Loucy (cell line): ENCODE measurements around the gene DENND4C.

Source experiments
- H2AFZ ChIP-seq: fragments of 200-600 bp; sonication (generic); 2 replicates; pipeline ENCODE4 v1.6.0; 2016; ENCODE audit warnings: antibody characterized with exemption, mild to moderate bottlenecking, low read length, moderate library complexity
- H3F3A ChIP-seq: fragments of 200-600 bp; 2 replicates; pipeline ENCODE4 v1.6.0; 2016; ENCODE audit warnings: antibody characterized with exemption, low read depth, mild to moderate bottlenecking
- H3K27me3 ChIP-seq: fragments of 200-600 bp; sonication (generic); 2 replicates; pipeline ENCODE4 v1.6.1; 2014; ENCODE audit warnings: low read length, mild to moderate bottlenecking; ENCODE audit not compliant: insufficient read depth, poor library complexity, severe bottlenecking
- H3K36me3 ChIP-seq: fragments of 200-600 bp; sonication (generic); 2 replicates; pipeline ENCODE4 v1.6.1; 2016; ENCODE audit warnings: low read length; ENCODE audit not compliant: insufficient read depth
- H3K4me1 ChIP-seq: fragments of 200-600 bp; sonication (generic); 2 replicates; pipeline ENCODE4 v1.5.1; 2014; ENCODE audit warnings: low read length, mild to moderate bottlenecking; ENCODE audit not compliant: insufficient read depth, poor library complexity, severe bottlenecking
- H3K4me2 ChIP-seq: fragments of 200-600 bp; sonication (generic); 2 replicates; pipeline ENCODE4 v1.6.0; 2014; ENCODE audit warnings: antibody characterized with exemption, low read length, low read depth, mild to moderate bottlenecking; ENCODE audit not compliant: poor library complexity, severe bottlenecking
- H3K4me3 ChIP-seq: fragments of 200-600 bp; sonication (generic); 2 replicates; pipeline ENCODE4 v1.5.1; 2014; ENCODE audit warnings: low read length, mild to moderate bottlenecking, mixed read lengths; ENCODE audit not compliant: poor library complexity, severe bottlenecking
- H3K79me2 ChIP-seq: fragments of 200-600 bp; sonication (generic); 2 replicates; pipeline ENCODE4 v1.6.1; 2014; ENCODE audit warnings: low read length; ENCODE audit not compliant: insufficient read depth
- H3K9ac ChIP-seq: fragments of 200-600 bp; sonication (generic); 2 replicates; pipeline ENCODE4 v1.6.0; 2014; ENCODE audit warnings: mild to moderate bottlenecking, low read depth, low read length, moderate library complexity; ENCODE audit not compliant: poor library complexity, severe bottlenecking
- H3K9me2 ChIP-seq: fragments of 200-600 bp; sonication (generic); replicated peaks from 2 replicates; pipeline ENCODE4 v1.6.1; 2016; ENCODE audit warnings: low read depth, low read length, mixed read lengths
- H3K9me3 ChIP-seq: fragments of 200-600 bp; sonication (generic); 2 replicates; pipeline ENCODE4 v1.6.1; 2014; ENCODE audit warnings: mild to moderate bottlenecking, antibody characterized with exemption, low read length, low read depth; ENCODE audit not compliant: insufficient read depth
- H4K20me1 ChIP-seq: fragments of 200-600 bp; sonication (generic); 2 replicates; pipeline ENCODE4 v1.6.0; 2014; ENCODE audit warnings: antibody characterized with exemption, low read length, mild to moderate bottlenecking; ENCODE audit not compliant: insufficient read depth, poor library complexity, severe bottlenecking
- CTCF ChIP-seq: fragments of 200-600 bp; sonication (generic); conservative IDR thresholded peaks from 2 replicates; pipeline ENCODE4 v1.5.1; 2014; ENCODE audit warnings: mild to moderate bottlenecking, antibody characterized with exemption, low read length
- EZH2phosphoT487 ChIP-seq: fragments of 200-600 bp; IDR thresholded peaks from 2 replicates; pipeline ENCODE4 v1.6.1; 2018; ENCODE audit warnings: antibody characterized with exemption, mild to moderate bottlenecking, moderate library complexity, borderline replicate concordance

DENND4C gene

GRCh38 chr9:19232823-19233194 is 2.3 kb downstream of the DENND4C start:
- Histone ChIP-seq H3K4me1 (peaks cover 38% of the 10 kb centered on the region), H3K9me2 (no peaks in the 10 kb centered on the region), H3K9ac (peak overlapping the region; percentile 88), H3K79me2 (peaks cover 77% of the 10 kb centered on the region), H3K4me2 (peak overlapping the region; percentile 91), H3K27me3 (no peaks in the 10 kb centered on the region), H3K9me3 (no peaks in the 10 kb centered on the region), H3F3A (no peaks in the 10 kb centered on the region), H4K20me1 (peaks cover 45% of the 10 kb centered on the region), H3K4me3 (peak overlapping the region; percentile 85), H2AFZ (no peak overlapping the region), H3K36me3 (no peaks in the 10 kb centered on the region)
- TF ChIP-seq EZH2phosphoT487 = no peak
- no peak for TF ChIP-seq CTCF

GRCh38 chr9:19233344-19233743 is 2.9 kb downstream of the DENND4C start:
- Histone ChIP-seq H3K4me1 (peaks cover 38% of the 10 kb centered on the region), H3K4me2 (peak overlapping the region; percentile 91), H3K36me3 (no peaks in the 10 kb centered on the region), H3K9me3 (no peaks in the 10 kb centered on the region), H3K27me3 (no peaks in the 10 kb centered on the region), H3K79me2 (peaks cover 80% of the 10 kb centered on the region), H2AFZ (no peak overlapping the region), H3F3A (no peaks in the 10 kb centered on the region), H3K4me3 (peak overlapping the region; percentile 85), H4K20me1 (peaks cover 45% of the 10 kb centered on the region), H3K9ac (peak overlapping the region; percentile 88), H3K9me2 (no peaks in the 10 kb centered on the region)
- no peak for TF ChIP-seq CTCF
- no peak for TF ChIP-seq EZH2phosphoT487

- TF ChIP-seq EZH2phosphoT487 (no peak), CTCF (no peak)
- Histone ChIP-seq H3K9ac (no peak overlapping the region), H3K9me2 (no peaks in the 10 kb centered on the region), H2AFZ (no peak overlapping the region), H3K9me3 (no peaks in the 10 kb centered on the region), H3K4me3 (no peak overlapping the region), H3K36me3 (no peaks in the 10 kb centered on the region; the same call in 1 of the 2 replicates), H3K4me2 (no peak overlapping the region), H4K20me1 (peaks cover 44% of the 10 kb centered on the region), H3K27me3 (no peaks in the 10 kb centered on the region), H3K4me1 (peaks cover 12% of the 10 kb centered on the region), H3F3A (no peaks in the 10 kb centered on the region), H3K79me2 (peaks cover 92% of the 10 kb centered on the region)
These were observed 9.5 kb downstream of the DENND4C start for GRCh38 chr9:19239955-19240354.
